NCI-H526 treated with DMSO at 0.1 percent for 48 hours (cell line): ENCODE data around the gene NRG2.

Experiments
- DNase-seq: peaks from one replicate; lab custom pipeline; 2025; lab: John Stamatoyannopoulos, UW

Gene NRG2

GRCh38 chr5:140041099-140041491 is 2.0 kb downstream of the NRG2 start:
- peak; percentile 57 for DNase-seq

GRCh38 chr5:140040358-140040757 is 2.7 kb downstream of the NRG2 start:
- DNase-seq, result peak; percentile 59

GRCh38 chr5:140039561-140039960 is 3.5 kb downstream of the NRG2 start:
- DNase-seq, result peak; percentile 48

GRCh38 chr5:140038373-140038957 is 4.6 kb downstream of the NRG2 start:
- peak; percentile 74 for DNase-seq

- DNase-seq, result no peak
Measured at GRCh38 chr5:140037012-140037411, 6.1 kb downstream of the NRG2 start.

- no peak for DNase-seq
Measured at GRCh38 chr5:140035881-140036280, 7.2 kb downstream of the NRG2 start.

- DNase-seq, result no peak
Measured at GRCh38 chr5:140033037-140033760, 9.9 kb downstream of the NRG2 start.

- DNase-seq, result no peak
Measured at GRCh38 chr5:140032296-140032695, 10.8 kb downstream of the NRG2 start.

- DNase-seq, result no peak
Measured at GRCh38 chr5:140027807-140028206, 15.3 kb downstream of the NRG2 start.

- no peak for DNase-seq
Measured at GRCh38 chr5:140025736-140026135, 17.4 kb downstream of the NRG2 start.

GRCh38 chr5:140024928-140025327 is 18.2 kb downstream of the NRG2 start:
- no peak for DNase-seq

GRCh38 chr5:140023611-140024191 is 19.4 kb downstream of the NRG2 start:
- DNase-seq, result no peak

- no peak for DNase-seq
Measured at GRCh38 chr5:140020601-140021177, 22.4 kb downstream of the NRG2 start.

GRCh38 chr5:140018920-140019644 is 24.0 kb downstream of the NRG2 start:
- peak; percentile 8 for DNase-seq

- DNase-seq, result no peak
Measured at GRCh38 chr5:140018517-140018916, 24.6 kb downstream of the NRG2 start.

GRCh38 chr5:140018096-140018481 is 25.0 kb downstream of the NRG2 start:
- no peak for DNase-seq

- DNase-seq, result no peak
Measured at GRCh38 chr5:140017397-140018095, 25.6 kb downstream of the NRG2 start.

- DNase-seq, result no peak
Measured at GRCh38 chr5:140015706-140016105, 27.4 kb downstream of the NRG2 start.

- no peak for DNase-seq
Measured at GRCh38 chr5:140014751-140015150, 28.3 kb downstream of the NRG2 start.

- no peak for DNase-seq
Measured at GRCh38 chr5:140013536-140013935, 29.6 kb downstream of the NRG2 start.

- DNase-seq, result no peak
Measured at GRCh38 chr5:140012443-140012842, 30.7 kb downstream of the NRG2 start.

- no peak for DNase-seq
Measured at GRCh38 chr5:140011297-140011802, 31.7 kb downstream of the NRG2 start.
